Measurements from ENCODE around the gene FPGS.
"Not testable (repeated sequence)": the region's sequence is repeated elsewhere in the genome, so short reads cannot be mapped to it uniquely, and the experiment has no call there.

The FPGS gene

DNA sequence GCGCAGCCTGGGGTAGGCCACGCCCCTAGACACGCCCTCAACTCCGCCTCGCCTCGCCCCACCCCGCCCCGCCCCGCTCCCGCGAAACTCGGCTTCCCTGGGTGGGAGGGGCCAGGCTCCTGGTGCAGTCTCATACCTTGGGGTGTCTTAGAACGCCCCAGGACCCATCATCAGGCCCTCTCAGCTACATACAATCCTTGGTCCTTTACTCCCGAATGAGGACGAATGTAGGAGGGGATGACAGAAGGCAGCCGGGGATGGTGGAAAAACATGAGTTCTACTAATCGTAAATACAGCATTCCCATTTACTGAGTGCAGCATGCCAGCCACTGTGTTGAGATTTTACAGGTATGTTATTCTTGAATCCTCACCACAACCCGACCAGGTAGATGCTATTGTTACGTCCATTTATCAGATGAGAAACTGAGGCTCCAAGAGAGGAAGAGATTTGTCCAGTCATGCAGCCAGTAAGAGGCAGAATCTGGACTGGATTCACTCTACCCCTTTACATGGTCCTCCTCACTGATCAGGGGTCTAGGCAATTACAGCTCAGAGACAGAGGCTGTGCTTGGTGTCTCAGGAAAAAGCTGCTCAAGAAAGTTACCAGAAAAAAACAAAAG lies 31.0 kb upstream of the FPGS start:
- no peak for DNase-seq

DNA sequence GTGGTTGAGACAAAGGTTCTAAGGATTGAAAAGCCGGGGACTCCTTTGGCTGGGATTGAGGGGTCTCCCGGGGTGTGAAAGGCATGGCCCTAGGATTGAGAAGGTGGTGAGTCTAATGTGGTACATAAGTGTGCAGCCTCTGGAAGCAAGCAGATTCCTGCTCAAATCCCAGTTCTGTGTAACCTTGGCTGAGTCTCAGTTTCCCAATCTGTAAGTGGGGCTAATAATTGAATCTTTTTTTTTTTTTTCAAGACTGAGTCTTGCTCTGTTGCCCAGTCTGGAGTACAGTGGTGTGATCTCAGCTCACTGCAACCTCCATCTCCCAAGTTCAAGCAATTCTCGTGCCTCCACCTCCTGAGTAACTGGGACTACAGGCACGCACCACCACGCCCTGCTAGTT lies 30.1 kb upstream of the FPGS start:
- DNase-seq: no peak

DNA sequence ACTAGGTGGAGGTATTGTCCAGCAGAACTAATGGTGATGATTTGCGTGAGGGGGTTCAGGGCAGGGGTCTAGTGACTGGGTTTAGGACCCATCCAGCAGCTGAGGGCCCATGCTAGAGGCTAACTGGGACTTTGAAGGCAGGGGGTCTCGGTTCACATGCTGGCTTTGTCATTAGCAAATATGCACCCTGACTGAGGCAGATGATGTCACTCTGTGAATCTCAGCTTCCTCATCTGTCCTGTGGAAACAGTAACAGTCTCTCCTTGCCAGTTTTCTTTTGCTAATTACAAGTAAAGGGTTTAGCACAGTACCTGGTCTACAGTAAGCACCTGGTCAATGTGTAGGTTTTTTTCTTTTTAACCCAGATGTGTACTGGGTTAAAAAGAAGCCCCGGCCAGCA lies 29.4 kb upstream of the FPGS start:
- DNase-seq: no peak

DNA sequence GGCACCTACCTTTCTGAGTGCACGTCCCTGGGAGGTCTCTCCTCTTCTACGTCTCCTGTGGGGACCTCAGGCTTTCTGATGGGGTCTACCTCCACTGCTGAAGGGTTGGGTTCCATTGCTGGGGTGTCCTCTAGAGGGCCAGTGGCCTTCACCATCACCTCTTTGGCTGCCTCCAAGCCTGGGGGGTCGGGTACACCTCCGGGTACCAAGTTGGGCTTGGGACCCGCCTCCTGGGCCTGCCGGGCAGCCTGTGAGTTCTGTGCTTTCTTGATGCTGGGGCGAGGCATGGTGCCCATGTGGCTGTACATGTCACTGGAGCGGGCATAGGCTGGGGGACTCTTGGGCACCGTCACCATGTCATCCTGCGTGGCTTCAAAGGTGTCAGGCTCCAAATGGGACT lies 28.7 kb upstream of the FPGS start:
- no peak for DNase-seq

DNA sequence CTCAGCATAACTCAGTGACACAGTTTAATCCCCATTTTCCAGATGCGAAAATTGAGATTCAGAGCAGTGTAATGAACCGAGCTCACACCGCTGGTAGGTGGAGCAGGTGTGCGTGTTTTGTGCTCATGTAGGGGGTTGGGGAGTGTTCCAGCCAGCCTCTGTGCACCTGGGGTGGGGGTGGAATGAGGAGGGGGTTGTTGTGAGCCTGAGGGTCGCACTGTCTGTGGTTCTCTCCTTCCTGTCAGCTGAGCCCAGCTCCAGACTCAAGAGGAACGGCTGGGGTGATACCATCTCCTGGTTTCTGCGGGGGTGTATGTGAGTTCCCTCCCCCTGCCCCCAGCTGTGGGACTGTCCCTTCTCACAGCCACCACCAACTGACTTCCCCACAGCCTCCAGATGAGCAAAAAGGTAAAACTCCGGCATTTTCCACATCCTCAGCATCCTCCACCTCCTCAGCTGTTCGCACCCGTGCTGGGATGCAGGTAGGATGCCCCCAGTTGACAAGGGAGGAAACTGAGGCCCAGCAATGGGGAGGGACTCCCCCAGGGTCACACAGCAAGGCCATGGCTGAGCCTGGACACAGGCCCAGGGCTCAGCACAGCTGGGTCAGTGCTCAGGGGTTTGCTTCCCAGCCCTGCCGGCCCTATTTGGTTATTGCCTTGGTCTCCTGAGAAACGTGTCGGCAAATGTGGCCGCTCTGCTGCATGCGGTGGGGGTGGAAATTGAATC lies 26.3 kb upstream of the FPGS start:
- DNase-seq: no peak

DNA sequence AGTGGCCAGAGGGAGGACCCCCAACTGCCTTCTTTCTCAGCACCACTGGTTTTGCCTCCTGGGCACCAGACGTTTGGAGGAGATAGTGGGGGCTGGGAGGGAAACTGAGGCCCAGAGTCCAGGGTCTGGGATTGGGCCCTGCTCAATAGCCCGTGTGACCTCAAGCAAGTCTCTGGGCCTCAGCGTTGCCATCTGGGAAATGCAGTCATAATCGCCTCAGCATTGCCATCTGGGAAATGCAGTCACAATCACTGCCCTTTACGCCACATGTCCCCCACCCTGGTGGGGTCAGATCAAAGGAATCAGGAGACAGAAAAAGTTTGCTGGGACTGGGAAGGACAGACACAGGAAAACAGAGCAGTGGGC lies 25.8 kb upstream of the FPGS start:
- DNase-seq: no peak

DNA sequence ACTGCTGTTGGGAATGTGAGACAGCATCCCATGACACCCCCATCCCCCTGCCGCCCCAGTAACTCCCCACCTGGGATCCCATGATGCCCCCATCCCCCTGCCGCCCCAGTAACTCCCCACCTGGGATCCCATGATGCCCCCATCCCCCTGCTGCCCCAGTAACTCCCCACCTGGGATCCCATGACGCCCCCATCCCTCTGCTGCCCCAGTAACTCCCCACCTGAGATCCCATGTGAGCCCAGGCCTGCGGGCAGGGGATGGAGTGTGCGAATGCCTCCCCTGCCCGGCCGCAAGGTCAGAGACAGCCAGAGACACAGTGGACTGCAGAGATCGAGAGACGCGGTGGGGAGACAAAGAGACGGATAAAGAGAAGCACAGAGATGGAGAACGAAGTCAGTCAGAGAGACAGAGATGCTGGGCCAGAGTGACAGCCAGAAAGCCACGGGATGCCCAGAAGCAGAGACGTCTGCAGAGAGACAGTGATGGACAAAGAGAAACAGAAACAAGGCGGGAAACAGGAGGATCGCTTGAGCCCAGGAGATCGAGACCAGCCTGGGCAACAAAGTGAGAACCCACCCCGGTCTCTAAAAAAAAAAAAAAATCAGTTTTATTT lies 25.2 kb upstream of the FPGS start:
- no peak for DNase-seq

DNA sequence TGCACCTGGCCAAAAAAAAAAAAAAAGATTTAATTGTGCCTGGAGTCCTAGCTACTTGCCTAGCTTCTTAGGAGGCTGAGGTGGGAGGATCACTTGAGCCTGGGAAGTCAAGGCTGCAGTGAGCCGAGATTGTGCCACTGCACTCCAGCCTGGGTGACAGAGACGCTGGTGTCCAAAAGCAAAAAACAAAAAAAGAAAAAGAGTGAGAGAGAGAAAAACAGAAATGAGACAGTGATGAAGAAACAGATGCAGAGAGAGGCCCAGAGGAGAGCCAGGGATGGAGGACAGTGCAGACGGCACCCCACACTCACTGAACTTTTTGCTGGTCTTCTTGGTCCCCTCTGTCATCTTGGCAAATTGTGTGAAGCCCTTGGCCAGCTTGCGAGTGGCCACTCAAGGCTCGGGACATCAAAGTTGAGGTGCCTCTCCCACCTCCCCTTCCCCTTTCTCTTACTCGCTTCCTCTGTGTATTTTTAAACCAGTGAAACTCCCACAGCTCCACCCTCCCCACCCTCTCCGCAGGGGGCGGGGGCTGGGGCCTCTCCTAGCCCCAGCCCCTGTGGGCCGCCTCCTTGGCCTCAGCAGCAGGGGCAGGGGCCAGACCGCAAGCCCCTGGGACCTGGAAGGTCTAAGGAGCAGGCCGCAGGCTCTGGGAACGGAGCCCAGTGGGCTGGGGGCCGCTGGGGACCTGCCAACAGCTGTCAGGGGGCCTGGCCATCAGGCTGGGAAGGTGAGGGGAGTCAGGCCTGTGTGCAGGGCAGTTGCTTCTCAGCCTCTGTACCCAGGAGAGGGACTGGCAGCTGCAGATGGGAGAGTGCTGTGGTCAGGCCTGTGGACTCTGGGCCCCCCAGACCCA lies 24.2 kb upstream of the FPGS start, which contains the start of gene SH2D3C:
SH2D3C (minus strand) TSS at position 387 of the 856 bp plus-strand sequence; CDS start at position 348, 39 bp downstream.
- DNase-seq: no peak

DNA sequence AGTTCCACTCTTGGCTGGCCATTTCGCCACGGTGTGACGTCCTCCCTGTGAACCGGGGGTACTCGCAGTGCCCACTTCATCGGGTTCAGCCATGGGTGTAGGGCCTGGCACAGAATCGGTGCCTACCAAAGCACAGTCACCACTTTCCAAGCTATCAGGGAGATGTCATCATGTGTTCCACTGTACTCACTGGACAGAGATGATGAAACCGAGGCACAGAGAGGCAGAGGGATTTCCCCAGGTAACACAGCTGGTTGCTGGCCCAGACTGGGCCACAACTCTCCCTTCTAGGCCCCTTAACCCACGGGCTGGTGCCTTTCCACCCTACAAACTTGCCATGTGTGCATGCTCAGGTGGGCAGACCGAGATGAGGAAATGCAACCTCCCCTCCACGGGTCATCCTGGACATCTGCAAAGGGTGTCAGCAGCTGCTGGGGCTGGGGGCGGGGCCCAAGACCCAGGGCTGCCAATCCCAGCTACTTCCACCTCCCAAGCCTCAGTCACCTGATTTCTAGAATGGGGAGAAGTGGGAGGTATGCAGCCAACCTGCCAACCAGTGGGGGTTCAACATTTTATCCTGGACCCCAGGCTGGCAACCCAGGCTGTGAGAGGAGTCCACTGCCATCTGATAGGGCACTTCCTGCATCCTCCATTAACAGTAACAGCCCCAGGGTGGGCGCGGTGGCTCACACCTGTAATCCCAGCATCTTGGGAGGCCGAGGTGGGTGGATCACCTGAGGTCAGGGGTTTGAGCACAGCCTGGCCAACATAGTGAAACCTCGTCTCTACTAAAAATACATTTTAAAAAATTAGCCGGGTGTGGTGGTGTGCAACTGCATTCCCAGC lies 23.3 kb upstream of the FPGS start:
- DNase-seq: no peak

DNA sequence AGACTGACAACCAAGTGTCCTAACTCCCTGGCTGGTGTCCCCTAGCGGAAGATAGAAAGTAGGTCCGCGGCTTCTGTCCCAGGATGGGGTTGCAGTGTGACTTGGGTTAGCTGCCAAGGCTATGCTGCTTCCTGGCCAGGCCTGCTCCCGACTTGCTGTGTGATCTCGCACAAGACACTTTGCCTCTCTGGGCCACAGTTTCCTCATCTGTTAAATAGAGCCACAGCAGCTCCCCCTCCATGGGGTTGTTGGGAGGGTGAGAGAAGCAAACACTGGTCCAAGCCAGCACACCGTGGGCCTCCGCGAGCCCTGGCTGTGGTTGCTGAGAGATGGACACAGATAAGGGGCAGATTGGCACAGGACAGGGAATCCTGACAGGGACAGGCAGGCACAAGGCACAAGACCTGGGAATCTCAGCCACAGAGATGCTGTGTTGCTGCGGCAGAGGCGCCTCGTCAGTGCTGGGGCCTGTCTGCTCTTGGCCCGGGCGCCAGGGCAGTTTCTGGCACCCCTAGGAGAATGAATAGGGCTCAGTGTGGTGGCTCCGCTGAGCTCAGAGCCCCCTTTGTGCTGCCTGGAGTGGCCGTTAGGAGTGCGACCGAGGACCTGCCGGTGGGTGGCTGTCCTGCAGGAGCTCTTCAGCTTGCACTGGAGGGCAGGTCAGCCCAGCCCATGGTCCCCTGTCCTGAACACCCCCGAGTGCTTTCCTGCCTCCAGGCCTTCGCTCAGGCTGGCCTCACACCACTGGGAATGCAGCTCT lies 22.4 kb upstream of the FPGS start:
- no peak for DNase-seq

DNA sequence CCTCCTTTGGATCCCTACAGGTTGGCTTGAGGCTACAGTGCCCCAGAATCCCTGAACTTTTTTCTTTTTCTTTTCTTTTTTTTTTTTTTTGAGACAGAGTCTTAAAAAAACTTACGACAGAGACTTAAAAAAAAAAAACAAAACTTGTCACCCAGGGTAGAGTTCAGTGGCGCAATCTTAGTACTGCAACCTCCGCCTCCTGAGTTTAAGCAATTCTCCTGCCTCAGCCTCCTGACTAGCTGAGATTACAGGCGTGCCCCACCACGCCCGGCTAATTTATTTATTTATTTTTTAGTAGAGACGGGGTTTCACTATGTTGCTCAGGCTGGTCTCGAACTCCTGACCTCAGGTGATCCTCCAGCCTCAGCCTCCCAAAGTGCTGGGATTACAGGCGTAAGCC lies 21.8 kb upstream of the FPGS start:
- DNase-seq: not testable (repeated sequence)

DNA sequence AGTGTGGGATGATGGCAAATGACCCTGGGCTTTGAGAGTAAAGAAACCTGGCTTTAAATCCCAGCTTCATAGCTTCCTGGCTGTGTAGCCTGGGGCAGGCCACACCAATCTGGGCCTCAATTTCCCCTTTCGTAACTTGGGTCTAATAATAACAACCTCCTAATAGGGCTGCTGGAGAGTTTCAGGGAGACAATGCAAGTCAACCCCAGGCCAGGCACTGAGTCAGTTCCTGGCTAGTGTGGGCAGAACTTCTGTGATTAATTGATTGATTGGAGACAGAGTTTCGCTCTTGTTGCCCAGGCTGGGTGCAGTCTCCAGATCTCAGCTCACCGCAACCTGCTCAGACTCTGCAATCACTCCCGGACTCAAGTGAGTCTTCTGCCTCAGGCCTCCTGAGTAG lies 20.9 kb upstream of the FPGS start:
- DNase-seq: no peak

DNA sequence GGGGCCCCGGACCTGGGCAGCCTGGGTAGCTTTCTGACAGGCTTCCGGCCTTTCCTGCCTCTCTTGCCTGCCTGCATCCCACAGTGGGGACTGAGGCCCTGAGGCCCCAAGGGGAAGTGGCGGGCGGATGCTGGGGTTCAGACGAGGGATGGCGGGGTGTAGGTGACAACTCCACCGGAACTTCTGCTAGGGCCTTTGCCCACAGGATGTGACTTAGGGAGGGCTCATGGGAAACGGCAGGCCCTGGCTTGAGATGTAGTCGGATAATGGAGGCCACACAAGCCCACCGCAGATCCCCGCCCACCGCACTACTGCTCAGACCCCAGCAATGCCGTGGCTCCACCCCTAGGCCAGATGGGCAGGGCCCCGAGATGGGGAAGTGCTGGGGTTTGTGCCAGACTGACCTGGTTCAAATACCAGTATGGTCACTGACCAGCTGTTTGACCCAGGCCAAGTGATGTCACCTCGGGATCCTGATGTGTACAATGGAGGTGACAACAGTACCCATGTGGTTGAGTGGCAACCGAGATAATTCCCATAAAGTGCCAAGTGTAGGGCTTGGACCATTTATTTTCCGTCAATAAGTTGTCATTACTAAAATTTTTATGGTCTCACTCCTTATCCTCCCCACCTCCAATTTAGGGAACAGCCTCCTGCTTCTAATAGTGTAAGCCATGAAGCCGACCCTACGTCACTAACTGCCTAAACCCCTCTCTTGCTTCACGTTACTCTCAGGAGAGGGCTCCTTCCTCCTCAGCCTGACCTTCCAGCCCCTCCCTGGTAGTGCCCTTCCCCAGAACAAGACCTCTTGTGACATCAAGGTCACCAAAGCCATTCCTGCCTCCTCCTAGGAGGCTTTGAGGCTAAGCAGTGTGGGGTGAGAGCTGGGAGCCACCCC lies 19.3 kb upstream of the FPGS start:
- no peak for DNase-seq

DNA sequence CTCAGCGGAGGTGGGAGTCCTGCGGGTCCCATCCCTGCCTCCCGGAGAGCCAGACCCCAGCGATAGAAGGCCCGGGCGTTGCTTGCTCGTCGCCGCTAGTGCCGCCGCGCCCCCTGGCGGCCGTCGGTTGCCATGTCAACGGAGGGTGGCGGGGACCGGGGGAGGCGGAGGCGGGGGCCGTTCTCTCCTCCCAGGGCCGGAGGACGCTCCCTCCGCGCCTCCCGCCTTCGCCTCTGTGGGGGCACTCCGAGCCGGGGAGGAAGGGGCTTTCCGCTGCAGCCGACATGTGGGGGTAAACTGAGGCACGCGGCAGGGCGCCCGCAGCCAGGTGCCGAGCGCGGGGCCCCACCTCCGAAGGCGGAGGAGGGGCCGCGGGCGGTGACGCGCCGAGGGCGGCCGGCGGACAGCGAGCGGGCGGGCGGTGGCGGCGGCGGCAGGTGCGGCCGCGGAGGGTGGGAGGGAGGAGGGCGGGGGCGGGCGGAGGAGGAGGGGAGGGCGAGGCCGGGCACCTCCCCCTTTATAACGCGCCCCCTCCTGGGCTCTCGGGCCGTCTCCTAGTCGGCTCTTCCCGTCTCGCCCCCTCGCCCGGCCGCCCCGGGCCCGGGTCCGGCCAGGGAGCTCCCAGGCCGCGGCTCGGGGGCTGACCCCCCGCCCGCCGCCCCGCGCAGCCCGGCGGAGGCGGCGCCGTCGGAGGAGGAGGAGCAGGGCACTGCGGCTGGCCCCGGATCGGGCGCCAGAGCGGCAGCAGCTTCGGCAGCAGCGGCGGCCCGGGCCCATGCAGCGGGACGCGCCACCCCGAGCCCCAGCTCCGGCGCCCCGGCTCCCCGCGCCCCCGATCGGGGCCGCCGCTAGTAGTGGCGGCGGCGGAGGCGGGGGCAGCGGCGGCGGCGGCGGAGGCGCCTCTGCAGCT lies 17.4 kb upstream of the FPGS start:
- DNase-seq: peak; percentile 81

DNA sequence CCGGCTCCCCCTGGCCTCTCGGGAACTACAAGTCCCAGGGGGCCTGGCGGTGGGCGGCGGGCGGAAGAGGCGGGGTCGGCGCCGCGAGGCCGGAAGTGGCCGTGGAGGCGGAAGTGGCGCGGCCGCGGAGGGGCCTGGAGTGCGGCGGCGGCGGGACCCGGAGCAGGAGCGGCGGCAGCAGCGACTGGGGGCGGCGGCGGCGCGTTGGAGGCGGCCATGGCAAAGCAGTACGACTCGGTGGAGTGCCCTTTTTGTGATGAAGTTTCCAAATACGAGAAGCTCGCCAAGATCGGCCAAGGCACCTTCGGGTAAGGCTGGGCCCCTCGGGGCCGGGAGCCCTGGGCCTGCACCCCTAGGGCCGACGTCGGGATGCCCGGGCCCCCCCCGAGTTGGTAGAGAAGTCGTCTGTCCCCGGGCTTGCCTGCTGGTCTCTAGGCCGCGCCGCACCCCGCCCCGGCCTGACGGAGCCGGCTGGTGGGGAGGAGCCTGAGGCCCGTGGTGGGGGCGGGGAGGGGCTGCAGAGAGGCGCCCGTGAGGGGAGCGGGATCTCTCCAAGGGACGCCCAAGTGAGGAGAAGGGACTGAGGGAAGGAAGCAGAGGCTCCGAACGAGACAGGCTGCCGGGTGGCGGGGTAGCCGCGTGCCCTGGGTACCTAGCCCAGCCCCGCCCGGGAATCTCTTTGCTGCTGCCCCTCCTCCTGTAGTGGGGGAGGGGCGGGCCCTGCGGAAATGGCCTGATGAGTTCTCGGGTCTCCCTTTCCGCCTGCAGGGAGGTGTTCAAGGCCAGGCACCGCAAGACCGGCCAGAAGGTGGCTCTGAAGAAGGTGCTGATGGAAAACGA lies 16.5 kb upstream of the FPGS start, which contains the start of gene CDK9:
CDK9 (plus strand) TSS at position 102 of the 840 bp plus-strand sequence; CDS start at position 217, 115 bp downstream.
- DNase-seq: peak; percentile 89

DNA sequence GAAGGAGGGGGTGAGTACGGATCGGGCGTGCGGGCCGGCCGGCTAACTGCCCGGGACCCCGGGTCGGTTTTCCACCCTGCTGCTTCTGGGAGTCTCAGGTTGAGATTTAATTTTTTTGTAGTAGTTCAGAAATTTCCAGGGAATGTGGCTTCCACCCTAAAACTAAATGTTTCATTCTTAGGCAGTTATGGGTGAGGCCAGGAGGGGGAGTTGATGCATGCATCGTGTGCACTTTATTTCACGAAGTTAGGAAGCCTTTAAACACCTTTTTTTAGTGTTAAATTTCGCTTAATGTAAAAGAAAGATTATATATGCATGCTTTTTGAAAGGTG lies 15.9 kb upstream of the FPGS start:
- no peak for DNase-seq

DNA sequence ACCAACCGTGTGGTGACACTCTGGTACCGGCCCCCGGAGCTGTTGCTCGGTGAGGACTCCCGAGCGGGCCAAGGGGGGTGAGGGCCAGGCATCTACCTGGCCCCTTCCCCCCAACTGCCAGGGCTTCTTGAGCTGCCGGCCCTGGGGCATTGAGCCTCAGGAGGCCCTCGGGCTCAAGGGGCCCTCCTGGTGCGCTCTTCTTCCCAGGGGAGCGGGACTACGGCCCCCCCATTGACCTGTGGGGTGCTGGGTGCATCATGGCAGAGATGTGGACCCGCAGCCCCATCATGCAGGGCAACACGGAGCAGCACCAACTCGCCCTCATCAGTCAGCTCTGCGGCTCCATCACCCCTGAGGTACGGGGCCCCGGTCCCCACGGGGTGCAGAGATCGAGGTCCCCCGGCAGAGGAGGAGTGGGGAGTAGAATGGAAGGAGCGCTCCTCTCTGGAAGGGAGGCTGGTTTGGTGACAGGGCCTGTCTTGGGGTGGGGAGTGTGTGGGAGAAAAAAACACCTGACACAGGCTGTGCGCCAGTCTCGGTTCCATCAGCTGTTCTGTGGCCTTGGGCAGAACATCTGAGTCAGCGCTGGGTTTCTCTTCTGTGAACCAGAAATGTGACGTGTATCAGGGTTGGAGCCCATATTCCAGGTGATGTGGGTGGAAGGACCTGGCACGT lies 14.2 kb upstream of the FPGS start:
- no peak for DNase-seq

DNA sequence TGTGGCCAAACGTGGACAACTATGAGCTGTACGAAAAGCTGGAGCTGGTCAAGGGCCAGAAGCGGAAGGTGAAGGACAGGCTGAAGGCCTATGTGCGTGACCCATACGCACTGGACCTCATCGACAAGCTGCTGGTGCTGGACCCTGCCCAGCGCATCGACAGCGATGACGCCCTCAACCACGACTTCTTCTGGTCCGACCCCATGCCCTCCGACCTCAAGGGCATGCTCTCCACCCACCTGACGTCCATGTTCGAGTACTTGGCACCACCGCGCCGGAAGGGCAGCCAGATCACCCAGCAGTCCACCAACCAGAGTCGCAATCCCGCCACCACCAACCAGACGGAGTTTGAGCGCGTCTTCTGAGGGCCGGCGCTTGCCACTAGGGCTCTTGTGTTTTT lies 13.5 kb upstream of the FPGS start:
- no peak for DNase-seq
